Liver (tissue), 9 donors: ENCODE measurements around the gene CSPG4. TPM values are rescaled to one million over a fixed set of nuclear protein-coding genes. Genes with fewer than 3 reads are reported as not detected.
"Not testable (repeated sequence)": the region's sequence is repeated elsewhere in the genome, so short reads cannot be mapped to it uniquely, and the experiment has no call there.

ENCODE experiments used
- DNase-seq: peaks from one replicate; pipeline ENCODE4 v3.0.0-alpha.2; 2017; ENCODE audit warnings: low spot score
- H3K27ac ChIP-seq, 2 donors: one replicate each; pipeline ENCODE4 v1.7.0; 2013; ENCODE audit warnings: inconsistent platforms in 2 of 2, low read length in 2 of 2, control low read depth in 1 of 2, low read depth in 1 of 2, mild to moderate bottlenecking in 1 of 2
- H3K27me3 ChIP-seq, 4 donors: one replicate each; pipeline versions ENCODE4 v1.6.1 to v1.7.0; 2013; ENCODE audit warnings: low read length in 3 of 4, inconsistent platforms in 1 of 4, mild to moderate bottlenecking in 1 of 4, moderate library complexity in 1 of 4; ENCODE audit not compliant: control insufficient read depth in 4 of 4, insufficient read depth in 4 of 4
- H3K36me3 ChIP-seq, 4 donors: one replicate each; pipeline versions ENCODE4 v1.6.1 to v1.7.0; 2013; ENCODE audit warnings: low read length in 3 of 4, mild to moderate bottlenecking in 3 of 4, low read depth in 1 of 4, moderate library complexity in 1 of 4; ENCODE audit not compliant: control insufficient read depth in 4 of 4, insufficient read depth in 3 of 4
- H3K4me1 ChIP-seq, 4 donors: one replicate each; pipeline versions ENCODE4 v1.6.1 to v1.7.0; 2013; ENCODE audit warnings: low read length in 3 of 4, mild to moderate bottlenecking in 3 of 4, moderate library complexity in 1 of 4; ENCODE audit not compliant: control insufficient read depth in 4 of 4, insufficient read depth in 4 of 4
- H3K4me3 ChIP-seq, 3 donors: one replicate each; pipeline versions ENCODE4 v1.6.1 to v1.7.0; 2013; ENCODE audit warnings: low read length in 3 of 3, control low read depth in 1 of 3, low read depth in 1 of 3, mild to moderate bottlenecking in 1 of 3
- H3K9ac ChIP-seq, 2 donors: one replicate each; pipeline ENCODE4 v1.7.0; 2013; ENCODE audit warnings: low read length in 2 of 2, mild to moderate bottlenecking in 2 of 2, moderate library complexity in 2 of 2, control low read depth in 1 of 2, low read depth in 1 of 2
- H3K9me3 ChIP-seq, 4 donors: one replicate each; pipeline versions ENCODE4 v1.6.1 to v1.7.0; 2013; ENCODE audit warnings: low read length in 3 of 4; ENCODE audit not compliant: control insufficient read depth in 4 of 4
- ATF3 ChIP-seq: IDR thresholded peaks from 2 replicates; pipeline ENCODE4 v1.6.1; 2016; ENCODE audit warnings: antibody characterized with exemption
- FOXA1 ChIP-seq: IDR thresholded peaks from 2 replicates; pipeline ENCODE4 v1.6.1; 2016; ENCODE audit warnings: antibody characterized with exemption
- FOXA2 ChIP-seq: IDR thresholded peaks from 2 replicates; pipeline ENCODE4 v1.6.1; 2016; ENCODE audit warnings: antibody characterized with exemption
- HNF4A ChIP-seq, 2 donors: conservative IDR thresholded peaks; 2 replicates each; pipeline ENCODE4 v1.6.1; 2016; ENCODE audit warnings: antibody characterized with exemption in 2 of 2, mild to moderate bottlenecking in 2 of 2
- JUND ChIP-seq, 2 donors: IDR thresholded peaks; 2 replicates each; pipeline ENCODE4 v1.6.1; 2016; ENCODE audit warnings: antibody characterized with exemption in 2 of 2
- MAX ChIP-seq: IDR thresholded peaks from 2 replicates; pipeline ENCODE4 v1.6.1; 2016; ENCODE audit warnings: antibody characterized with exemption
- RAD21 ChIP-seq, 2 donors: IDR thresholded peaks; 2 replicates each; pipeline ENCODE4 v1.6.1; 2016; ENCODE audit warnings: antibody characterized with exemption in 2 of 2, mild to moderate bottlenecking in 2 of 2
- TAF1 ChIP-seq: conservative IDR thresholded peaks from 2 replicates; pipeline ENCODE4 v1.6.1; 2016; ENCODE audit warnings: antibody characterized with exemption, mild to moderate bottlenecking
- ZBTB33 ChIP-seq: IDR thresholded peaks from 2 replicates; pipeline ENCODE4 v1.6.1; 2016; ENCODE audit warnings: antibody characterized with exemption
- WGBS: extraction: QIAGEN DNeasy Blood & Tissue Kit; methylation state at CpG from one replicate; pipeline ENCODE4 v1.1.7; 2013; 5-methylcytosine and 5-hydroxymethylcytosine counted together
- polyA plus RNA-seq, 2 donors: library from polyadenylated mRNA; stranded (reverse) in 1 of 2; unstranded in 1 of 2; fragments of 200-250 nt in 1 of 2; fragments of >200 nt in 1 of 2; fragmentation: Nextera tagmentation in 1 of 2; extraction: Ambion mirVana in 1 of 2; gene quantifications; one replicate each; pipeline versions ENCODE4 v1.2.1 to v1.2.3, GENCODE V29; 2013 to 2015
- total RNA-seq, 2 donors: library from RNA; depleted of rRNA; stranded (reverse); fragments of >200 nt; gene quantifications; one replicate each; pipeline ENCODE4 v1.2.3, GENCODE V29; 2014
- TF ChIP-seq, protein P1 (sequence below): IDR thresholded peaks from 2 replicates; pipeline ENCODE4 v1.6.1; 2016; ENCODE audit warnings: antibody characterized with exemption, mild to moderate bottlenecking
- donor health status: healthy.
- donor health status: healthy.
- donor health status: healthy.
- donor health status: healthy.
- donor health status: healthy.

Gene CSPG4
- total and polyA plus RNA-seq, 4 donors: 0.07 to 1.5 (median 0.76) TPM

- WGBS: 94% methylated on average over 9 of the region's 9 CpGs
- H3K4me3 ChIP-seq: no peak overlapping the region
- H3K9ac ChIP-seq: no peak overlapping the region
- TF ChIP-seq ATF3: no peak
- TF ChIP-seq JUND (IDR thresholded peaks at IDR 0.05): no peak
- no peak for TF ChIP-seq RAD21 (IDR thresholded peaks at IDR 0.05)
- H3K36me3 ChIP-seq: no peaks in the 10 kb centered on the region
- no peaks in the 10 kb centered on the region for H3K9me3 ChIP-seq
- DNase-seq: no peak
- no peaks in the 10 kb centered on the region for H3K4me1 ChIP-seq
- no peaks in the 10 kb centered on the region for H3K27me3 ChIP-seq
- H3K27ac ChIP-seq: no peak overlapping the region
Measured at GRCh38 chr15:75704618-75705017, 8.0 kb downstream of the CSPG4 start.

DNA sequence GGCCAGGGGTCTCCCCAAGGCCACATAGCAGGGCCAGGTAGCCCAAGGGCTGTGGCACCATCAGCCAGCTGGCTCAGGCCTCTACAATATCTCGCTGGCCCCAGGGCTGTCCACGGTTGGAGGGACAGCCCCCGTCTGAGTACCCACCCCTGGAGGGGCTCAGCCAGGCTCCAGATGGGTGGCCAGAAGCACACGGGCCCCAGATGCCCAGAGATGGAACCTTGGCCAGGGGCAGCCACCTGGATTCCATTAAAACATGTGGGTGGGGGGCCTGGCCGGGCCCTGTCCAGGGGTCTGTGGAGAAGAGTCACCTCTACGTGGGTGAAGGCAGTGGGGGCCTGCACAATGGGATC is 8.4 kb downstream of the CSPG4 start:
- WGBS: 91% methylated on average over 6 of the region's 6 CpGs
- no peaks in the 10 kb centered on the region for H3K4me1 ChIP-seq
- no peaks in the 10 kb centered on the region for H3K9me3 ChIP-seq
- H3K27me3 ChIP-seq: no peaks in the 10 kb centered on the region
- no peak overlapping the region for H3K9ac ChIP-seq
- no peak for TF ChIP-seq JUND (IDR thresholded peaks at IDR 0.05)
- no peak for TF ChIP-seq HNF4A (conservative IDR thresholded peaks at IDR 0.05)
- TF ChIP-seq TAF1: no peak
- TF ChIP-seq, protein P1, sequence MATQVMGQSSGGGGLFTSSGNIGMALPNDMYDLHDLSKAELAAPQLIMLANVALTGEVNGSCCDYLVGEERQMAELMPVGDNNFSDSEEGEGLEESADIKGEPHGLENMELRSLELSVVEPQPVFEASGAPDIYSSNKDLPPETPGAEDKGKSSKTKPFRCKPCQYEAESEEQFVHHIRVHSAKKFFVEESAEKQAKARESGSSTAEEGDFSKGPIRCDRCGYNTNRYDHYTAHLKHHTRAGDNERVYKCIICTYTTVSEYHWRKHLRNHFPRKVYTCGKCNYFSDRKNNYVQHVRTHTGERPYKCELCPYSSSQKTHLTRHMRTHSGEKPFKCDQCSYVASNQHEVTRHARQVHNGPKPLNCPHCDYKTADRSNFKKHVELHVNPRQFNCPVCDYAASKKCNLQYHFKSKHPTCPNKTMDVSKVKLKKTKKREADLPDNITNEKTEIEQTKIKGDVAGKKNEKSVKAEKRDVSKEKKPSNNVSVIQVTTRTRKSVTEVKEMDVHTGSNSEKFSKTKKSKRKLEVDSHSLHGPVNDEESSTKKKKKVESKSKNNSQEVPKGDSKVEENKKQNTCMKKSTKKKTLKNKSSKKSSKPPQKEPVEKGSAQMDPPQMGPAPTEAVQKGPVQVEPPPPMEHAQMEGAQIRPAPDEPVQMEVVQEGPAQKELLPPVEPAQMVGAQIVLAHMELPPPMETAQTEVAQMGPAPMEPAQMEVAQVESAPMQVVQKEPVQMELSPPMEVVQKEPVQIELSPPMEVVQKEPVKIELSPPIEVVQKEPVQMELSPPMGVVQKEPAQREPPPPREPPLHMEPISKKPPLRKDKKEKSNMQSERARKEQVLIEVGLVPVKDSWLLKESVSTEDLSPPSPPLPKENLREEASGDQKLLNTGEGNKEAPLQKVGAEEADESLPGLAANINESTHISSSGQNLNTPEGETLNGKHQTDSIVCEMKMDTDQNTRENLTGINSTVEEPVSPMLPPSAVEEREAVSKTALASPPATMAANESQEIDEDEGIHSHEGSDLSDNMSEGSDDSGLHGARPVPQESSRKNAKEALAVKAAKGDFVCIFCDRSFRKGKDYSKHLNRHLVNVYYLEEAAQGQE: no peak
- no peak for TF ChIP-seq FOXA2
- TF ChIP-seq FOXA1: no peak
- TF ChIP-seq ZBTB33: no peak
- no peak for TF ChIP-seq MAX
- no peak overlapping the region for H3K4me3 ChIP-seq
- no peak for DNase-seq
- no peaks in the 10 kb centered on the region for H3K36me3 ChIP-seq
- no peak overlapping the region for H3K27ac ChIP-seq

GRCh38 chr15:75703440-75704262 is 9.0 kb downstream of the CSPG4 start:
- H3K27me3 ChIP-seq, H3K4me3 ChIP-seq, DNase-seq, H3K9ac ChIP-seq, H3K36me3 ChIP-seq, H3K27ac ChIP-seq, H3K9me3 ChIP-seq, H3K4me1 ChIP-seq: not testable (repeated sequence)
- WGBS: 84% methylated on average over 14 of the region's 18 CpGs
